Measurements from ENCODE around the gene P4HA3.

The P4HA3 gene

DNA sequence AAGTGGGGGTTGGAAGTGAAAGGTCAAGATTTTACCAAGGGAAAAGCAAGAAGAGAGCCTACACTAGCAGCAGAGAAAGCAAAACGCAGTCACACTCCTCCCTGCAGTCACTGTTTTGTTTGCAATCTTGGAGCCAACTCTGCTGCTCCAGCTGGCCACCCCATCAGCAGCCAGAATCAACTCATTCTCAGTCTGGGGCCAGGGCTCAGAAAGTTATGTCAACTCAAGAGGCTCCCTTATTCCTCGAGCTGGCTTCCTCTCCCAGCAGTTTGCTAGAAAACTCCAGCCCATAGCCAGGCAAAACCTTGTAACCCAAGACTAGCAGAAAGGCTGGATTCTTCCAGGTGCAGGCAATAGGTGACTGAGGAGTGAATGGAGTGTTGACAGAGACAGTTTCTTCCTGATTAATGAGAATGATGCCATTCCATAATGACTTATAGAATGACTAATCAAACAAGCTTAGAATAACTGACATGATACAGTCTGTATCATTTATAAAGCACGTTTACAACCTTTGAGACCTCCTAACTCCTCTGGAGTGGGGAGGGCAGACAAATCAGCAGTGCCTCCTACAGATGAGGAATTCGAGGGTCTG lies 53.4 kb downstream of the P4HA3 start:
- no peak for DNase-seq

DNA sequence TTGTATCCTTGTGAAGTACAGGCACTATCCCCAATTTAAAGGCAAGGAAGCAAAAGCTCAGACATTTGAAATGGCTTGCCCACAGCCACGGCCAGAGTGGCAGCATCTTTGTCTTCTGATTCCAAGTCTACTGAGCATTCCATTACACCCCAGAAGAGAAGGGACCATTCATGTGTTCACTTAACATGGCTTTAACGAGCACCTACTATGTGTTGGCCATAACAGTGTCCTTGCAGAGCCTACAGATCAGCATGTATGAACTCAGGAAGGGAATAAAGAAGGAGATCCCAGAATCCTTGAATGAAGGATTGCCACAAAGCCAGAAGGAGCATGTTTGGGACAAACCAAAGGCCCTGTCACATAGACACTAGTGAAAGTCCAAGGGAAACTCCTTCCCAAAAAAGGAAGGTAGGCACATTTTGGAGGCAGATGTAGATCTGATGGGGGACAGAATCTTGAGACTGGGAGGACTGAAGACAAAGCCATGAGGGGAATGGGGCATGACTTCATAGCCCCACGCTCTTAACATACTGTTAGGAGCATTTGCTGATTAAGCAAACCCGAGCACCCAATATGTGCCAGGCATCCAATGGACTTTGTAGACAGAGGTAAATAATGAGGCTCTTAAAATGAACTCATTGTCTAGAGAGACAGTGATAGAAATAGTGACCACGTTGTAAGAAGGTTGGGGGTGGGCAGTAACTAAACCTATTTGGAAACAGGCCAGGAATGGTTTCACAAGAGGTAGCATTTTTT lies 54.9 kb downstream of the P4HA3 start:
- no peak for DNase-seq

DNA sequence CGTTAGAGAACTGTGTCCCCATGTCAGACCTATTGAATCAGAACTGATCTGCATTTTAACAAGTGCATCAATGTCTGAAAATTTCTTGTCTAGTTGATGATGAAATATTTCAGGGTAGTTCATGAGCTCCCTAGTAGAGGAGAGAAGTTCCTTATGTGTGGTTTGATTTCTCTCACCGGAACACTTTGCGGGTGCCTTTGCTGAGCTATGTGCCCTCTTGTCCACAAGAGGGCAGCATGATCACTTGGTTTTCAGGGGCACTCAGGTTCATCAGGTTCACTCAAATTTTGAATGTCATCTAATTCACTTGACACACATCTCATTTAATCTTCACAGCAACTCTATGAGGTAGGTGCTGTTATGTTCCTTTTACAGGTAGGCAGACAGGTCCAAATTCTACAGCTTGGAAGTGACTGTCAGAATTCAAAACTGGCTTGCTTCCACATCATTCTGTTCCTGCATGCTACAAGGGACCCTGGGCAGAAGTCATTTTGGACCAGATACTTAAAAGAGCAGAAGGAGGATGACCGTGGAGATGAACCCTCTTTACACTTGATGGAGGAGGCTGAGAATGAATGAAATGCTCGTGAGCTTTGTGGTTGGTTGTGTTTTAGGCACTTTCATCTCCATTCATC lies 55.6 kb downstream of the P4HA3 start:
- peak; percentile 34 for DNase-seq

DNA sequence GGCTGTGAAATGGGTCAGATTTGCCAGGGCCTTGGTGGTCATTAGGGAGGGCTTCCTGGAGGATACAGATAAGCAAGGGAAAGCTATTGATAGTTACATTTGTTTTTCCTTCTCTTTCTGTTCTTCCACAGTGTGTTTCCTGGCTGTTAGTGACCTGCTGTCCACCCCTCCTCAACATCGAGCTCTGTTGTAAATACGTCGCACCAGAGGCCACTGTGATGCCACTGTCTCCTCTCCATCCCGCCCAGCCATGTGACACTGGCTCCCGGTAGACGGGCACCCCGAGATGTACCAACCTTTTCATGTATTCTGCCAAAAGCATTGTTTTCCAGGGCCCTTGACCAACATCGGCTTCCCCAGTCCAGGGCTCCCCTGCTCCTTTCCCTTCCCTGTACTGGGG lies 58.1 kb downstream of the P4HA3 start:
- DNase-seq, result no peak

DNA sequence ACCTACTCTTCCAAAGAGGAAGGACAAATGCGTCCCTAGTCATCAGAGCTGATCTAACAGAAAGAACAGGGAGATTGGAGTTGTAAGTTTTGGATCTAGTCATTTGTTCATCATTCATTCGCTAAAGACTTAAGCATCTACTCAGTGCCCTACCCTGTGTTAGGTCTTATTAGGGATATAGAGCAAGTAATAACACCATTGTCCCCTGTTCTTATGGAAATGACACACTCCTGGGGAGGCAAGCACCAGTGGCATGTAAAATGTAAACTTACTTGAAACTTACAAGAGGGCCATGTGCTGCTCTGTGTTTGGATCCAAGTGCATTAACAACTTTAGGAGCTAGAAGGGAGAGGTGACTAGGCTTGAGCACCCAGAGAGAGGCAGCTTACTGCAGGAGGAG lies 61.9 kb downstream of the P4HA3 start:
- DNase-seq, result no peak

DNA sequence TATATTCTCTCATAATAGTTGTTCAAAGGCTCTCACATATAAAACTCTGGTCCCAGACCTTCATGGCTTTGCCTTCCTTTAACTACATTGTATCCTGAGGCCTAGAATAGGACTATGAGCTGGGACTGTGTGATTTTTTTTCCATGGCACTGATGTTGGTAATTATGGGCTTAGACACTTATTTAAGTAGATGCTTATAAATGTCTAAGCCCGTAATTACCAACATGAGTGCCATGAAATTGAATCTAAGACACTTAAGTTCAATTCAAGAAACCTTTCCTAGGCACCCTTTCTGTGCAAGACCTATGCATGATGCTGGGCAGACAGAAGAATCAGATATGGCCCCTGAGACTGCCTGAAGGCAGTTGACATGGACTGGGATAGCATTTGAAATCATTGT lies 63.0 kb downstream of the P4HA3 start:
- no peak for DNase-seq

DNA sequence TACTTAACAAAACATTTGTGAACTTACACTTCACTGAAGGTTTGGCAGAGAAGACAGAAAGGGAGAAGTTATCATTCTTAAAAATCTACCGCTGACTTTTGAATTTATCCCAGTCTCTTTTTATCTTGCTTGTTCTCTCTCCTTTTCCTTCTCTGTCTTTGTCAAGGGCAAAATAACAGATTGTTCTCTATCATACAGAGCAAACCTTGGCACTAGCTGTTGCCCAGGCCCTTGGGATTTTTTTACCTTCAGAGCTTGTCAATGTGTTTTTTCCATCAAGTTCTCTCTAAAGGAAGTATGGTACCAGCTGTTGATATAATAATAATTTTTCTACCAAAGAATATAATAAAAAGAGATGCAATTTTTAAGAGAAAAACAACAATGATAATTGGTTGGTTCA lies 73.2 kb downstream of the P4HA3 start:
- no peak for DNase-seq

DNA sequence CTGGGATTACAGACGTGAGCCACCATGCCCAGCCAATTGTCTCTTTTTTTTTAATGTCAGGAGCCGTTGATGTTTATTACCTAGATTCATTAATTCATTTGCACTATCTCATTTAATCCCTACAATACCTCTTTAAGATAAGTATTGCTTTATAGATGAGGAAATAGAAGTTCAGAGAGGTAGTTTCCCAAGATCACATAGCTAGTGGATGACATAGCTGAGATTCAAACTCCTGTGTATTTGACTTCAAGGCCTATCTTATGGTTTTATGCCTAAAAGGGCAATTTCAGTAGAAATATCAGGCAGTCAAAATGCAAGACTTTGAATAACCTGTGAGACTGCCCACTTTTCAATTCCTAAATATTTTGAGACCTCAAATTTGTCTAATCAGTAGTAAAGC lies 73.9 kb downstream of the P4HA3 start:
- DNase-seq, result no peak

DNA sequence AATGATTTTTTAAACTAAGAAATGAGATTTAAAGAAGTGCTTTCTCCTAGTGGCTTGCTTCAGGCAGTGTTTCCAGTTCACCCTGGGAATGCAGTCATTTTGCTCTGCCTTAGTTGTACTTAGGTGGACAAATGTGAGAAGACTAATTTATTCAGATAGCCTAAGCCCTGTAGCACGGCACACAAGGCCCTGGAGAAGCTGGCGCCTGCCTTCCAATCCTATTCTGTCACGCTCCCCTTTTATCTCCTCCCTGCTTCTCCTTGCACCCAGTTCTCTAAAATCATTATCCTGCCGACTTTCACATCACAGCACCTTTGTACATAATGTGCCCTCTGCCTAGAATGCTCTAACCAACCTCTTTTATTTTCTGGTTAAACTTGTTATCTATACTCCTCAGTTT lies 76.3 kb downstream of the P4HA3 start:
- no peak for DNase-seq

DNA sequence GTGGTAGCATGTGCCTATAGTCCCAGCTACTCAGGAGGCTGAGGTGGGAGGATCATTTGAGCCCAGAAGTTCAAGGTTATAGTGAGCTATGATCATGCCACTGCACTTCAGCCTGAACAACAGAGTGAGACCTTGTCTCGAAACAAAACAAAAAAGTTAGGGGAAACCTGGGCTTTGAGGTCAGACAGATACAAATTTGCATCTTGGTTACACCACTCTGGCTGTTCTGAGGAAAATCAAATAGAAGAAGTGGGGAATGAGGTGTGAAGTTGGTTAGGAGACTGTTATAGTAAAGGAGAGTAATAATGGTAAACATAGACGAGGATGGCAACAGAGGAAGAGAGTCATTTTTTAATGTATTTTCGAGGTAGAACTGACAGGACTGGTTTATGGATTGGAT lies 77.8 kb downstream of the P4HA3 start:
- no peak for DNase-seq

DNA sequence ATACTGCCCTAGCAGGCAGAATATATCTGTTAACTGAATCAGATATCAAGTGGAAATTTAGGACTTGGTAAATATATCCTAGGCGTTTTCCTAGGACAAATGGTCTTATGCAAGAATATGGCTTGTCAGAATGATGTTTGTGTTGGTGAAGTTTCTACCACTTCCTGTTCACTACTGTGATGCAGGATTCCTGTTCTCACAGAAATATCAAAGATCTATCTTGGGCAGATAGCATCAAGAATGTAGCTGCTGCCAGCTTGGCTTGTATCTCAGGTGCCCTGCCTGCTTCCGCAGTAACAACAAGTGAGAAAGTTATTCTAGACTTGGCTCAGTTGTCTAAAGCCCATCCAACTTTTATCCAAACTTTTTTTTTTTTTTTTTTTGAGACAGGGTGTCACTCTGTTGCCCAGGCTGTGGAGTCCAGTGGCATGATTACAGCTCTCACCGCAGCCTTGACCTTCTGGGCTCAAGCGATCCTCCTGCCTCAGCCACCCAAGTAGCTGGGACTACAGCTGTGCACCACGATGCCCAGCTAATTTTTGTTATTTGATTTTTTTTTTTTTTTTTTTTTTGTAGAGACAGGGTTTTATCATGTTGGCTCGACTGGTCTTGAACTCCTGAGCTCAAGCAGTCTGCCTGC lies 79.0 kb downstream of the P4HA3 start:
- no peak for DNase-seq

DNA sequence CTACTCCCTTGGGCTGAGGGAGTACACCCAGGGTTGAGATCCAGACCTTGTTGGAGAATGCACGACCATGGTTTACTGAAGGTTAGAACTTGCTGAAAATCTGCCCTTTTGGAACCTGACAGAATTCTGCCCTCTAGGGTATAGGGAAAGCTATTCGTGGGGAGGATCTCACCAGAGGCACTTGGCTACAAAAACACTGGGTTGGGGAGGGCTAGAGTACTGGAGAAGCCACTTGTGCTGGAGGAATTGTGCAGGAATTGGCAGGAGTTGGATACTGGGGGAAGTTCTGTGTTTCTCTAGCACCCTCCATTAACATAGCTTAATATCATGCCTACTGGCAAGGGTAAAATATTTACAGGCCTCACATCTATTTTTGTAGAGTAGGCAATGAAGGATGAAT lies 84.5 kb downstream of the P4HA3 start:
- no peak for DNase-seq

DNA sequence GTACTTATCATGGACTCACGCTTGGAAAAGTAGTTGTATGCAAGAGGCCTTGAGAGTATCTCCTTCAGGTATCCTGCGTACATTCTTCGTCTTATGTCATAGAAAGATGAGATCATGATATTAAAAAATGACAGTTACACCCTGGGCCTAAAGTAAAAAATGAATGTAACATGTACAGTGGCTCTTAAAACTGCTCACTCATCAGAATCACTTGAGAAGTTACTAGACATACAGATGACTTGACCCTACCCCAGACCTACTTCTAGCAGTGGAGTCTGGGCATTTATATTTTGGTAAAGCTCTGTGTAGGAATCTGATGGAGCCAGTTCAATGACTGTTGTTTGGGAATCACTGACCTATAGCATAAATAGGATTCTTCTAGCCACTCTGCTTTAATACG lies 85.9 kb downstream of the P4HA3 start:
- DNase-seq, result no peak

DNA sequence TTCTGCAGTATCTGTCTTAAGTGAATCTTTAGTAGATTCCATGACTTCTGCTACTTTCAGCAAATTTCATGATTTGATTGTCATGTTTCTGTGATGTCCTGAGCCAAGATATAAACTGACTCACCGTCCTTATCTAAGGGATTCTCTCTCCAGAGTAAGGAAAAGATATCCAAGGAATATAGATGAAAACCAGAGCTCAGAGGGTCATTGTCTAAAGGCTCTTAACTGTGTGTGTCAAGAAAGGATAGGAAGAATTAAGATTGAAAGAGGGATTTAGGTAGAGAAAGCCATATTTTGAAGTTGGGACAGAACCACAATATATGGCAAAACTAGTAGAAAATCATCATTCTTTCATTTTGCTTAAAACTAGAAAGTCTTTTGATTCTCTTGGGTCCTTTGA lies 89.6 kb downstream of the P4HA3 start:
- DNase-seq, result no peak

DNA sequence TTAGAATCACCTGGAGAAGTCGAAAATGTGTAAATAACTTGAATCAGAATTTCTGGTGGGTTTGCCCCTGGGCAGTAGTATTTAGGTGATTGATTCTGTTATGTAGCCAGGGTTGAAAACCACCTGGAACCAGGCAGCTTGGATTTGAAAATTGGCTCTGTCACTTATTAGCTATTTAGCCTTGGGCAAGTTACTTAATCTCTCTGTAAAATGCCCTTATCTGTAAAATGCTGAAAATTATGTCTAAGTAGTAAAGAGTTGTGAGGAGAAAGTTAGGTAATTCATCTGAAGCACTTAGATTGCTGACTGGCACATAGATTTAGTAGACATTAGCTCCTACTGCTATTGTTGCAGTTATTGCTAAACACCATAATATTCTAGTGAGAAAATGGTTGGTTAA lies 91.1 kb downstream of the P4HA3 start:
- DNase-seq, result no peak
